DLD1 (cell line): ENCODE measurements around the gene MGMT.

Experiments
- in situ Hi-C: cut with HindIII; loops from 2 replicates; pipeline ENCODE4 v1.10.0; 2017; ENCODE audit warnings: low sequenced_read_pairs

MGMT gene

DNA sequence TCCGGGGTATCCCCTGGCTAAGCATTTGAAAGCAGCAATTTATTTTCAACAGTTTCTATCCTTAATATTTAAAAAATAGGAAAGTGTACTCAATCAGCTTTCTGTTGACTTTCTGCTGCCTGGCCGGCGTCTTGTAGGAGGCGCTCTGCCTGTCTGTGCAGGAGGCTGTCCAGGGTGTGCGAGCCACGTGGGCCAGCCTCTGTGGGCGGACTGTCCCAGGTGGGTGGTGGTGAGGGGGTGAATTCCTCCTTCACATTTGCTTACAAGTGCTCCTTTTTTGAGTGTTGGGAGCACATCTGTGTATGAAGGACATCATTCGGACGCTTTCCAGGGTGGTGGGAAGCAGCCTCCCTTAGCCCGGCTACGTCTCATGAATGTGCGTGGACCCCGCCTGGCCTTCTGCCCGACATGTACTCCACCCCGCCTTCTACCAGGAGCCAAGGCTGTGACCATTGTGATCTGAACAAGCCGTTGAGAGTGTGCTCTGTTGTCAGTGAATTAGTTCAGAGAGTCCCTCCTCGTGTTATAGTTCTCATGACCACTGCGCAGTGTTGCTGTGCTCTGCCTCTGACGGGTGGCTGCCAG is 114.9 kb downstream of the MGMT start:
- in situ Hi-C loops, result no loop called here

DNA sequence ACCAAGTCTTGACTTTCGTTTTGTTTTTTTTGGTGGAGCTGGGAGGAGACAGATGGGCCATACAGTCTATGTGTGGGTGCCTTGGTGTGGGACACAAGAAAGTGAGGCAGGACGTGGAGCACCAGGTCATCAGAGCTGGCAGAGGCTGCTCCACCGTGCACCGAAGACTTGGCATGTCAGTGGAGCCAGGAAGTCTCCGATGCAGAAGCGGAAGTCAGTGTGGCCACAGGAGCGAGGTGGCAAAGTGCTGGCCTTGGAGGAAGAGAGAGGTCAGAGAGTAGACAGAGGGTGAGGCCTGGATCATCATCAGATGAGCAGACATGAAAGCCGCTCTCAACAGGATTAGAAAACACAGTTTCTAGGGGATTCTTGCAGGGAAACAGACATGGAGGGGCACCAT is 116.8 kb downstream of the MGMT start:
- in situ Hi-C loops, result no loop called here

DNA sequence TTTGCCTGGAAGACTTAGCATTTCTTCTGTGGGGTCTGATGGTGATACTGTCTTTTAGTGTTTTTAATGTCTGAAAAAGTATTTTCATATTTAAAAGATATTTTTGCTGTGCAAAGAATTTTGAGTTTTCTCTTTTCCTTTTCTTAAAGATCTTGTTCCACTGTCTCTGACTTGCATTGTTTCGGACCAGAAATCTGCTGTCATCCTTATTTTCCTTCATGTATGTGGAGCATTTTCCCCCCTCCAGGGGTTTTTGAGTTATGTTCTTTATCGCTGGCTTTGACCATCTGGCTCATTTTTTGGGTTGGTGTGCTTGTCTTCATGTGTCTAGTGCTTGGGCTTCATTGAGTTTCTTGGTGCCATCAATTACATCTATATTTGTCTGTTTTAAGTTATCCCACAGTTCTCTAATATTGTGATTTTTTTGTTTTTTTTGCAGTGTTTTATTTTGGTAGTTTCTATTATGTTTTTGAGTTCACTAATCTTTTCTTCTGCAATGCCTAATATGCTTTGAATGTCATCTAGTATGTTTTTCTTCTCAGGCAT is 119.9 kb downstream of the MGMT start:
- in situ Hi-C loops, result no loop called here

DNA sequence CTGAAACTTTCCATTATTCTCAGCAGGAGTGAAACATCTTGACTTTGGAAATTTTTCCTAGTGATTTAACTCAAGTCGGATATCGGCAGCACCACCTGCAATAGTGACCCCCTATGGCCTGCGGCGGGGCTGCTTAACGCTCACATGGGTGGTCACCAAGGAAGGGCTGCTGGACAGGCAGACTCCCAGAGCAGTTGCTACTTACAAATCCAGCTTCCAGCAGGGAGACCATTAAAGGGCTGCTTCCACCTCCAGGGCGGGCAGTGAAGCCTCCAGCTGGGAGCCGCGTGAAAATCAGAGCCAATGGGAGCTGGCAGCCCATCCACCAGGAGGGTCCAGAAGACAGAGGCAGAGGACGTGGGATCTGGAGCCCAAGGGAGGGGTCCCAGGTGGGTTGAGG is 122.5 kb downstream of the MGMT start:
- in situ Hi-C loops, result no loop called here

DNA sequence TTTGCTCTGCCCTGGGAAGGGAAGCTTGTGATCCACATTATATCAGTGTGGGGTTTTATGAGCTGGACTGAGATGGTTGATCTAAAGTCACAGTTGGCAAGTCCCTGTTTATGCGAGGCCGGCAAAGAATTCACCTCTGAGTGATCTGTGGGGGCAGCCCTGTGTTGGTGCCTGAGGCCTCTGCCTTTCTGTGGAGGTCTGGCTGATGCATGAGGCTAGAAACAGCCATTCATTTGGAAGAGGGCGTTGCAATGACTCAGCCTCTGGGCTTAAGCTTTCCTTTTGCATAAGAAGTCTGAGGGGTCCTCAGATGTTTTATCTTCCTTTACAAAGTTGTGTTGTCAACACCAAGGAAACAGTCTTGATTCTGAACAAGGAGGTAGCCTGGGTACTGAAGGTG is 126.9 kb downstream of the MGMT start:
- in situ Hi-C loops, result no loop called here

DNA sequence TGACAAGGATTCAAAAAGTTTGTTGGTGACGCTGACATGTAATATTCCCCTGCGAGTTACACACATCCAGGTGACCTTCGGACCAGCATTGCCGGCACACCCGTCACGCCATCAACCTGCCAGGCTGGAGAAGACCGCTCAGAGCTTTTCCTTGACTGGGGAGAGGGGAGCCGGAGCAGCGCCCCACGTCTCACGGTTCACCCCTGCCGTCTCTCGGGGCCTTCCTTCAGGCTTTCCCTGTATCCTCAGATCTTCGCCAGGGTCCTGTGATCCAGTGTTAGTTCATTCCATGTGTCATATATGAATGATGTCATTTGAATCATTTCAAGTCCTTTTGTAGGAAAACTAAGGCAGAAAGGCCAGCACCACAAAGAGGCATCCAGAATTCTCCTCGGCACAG is 127.8 kb downstream of the MGMT start:
- in situ Hi-C loops, result no loop called here

DNA sequence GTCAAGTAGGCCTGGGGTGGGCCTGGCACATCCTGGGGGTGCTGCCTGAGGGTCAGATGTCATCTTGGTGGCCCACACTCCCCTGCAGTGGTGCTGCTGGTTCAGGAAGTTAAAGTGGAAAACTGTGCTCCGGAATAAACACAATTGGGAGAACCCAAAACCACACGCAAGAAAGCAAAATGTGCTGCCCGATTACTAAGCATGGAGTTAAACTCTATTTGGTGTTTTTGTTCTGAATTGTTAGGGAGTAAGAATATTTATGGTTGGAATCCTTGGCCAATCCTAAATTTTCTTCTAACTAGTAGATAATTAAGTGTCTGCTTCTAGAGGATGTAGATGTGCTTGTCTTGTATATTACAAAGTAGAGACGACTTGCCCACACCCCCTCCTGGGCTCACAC is 131.4 kb downstream of the MGMT start:
- in situ Hi-C loops, result no loop called here

DNA sequence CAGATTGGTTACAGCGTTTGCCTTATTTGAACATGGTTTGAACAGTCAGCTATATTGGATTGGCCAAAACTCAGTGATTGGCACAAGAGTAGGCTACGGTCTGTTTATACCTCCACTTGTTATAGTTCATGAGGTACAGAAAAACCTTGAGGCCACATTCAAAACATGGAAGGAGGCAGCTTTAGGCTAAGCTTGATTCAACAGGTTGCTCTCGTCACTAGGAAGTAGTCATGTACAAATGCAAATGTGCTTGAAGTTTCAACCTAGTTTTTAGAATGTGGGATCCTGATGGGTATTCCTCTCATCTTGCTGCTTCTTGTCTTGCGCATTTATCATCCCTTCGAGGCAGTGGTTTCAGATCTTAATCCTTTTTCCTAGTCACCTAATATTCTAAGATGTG is 132.1 kb downstream of the MGMT start:
- in situ Hi-C loops, result no loop called here

DNA sequence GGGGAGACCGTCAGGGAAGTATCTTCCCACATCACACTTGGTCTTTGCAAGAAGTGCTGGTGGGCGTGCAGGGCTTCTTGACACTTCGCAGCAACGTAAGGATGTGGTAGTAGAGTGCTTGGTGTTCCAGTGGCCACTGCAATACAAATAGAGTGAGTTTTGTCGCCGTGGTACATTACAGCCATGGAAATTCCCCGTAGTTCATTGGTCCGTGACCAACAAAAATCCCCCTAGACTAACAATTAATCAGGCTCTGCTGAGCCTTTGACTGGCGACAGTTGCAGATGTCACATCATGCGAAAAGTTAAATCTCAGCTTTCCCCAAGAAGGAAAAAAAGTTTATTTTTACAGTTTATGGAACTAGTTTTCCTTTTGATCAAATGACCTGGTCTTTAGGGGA is 134.7 kb downstream of the MGMT start:
- in situ Hi-C loops, result no loop called here

DNA sequence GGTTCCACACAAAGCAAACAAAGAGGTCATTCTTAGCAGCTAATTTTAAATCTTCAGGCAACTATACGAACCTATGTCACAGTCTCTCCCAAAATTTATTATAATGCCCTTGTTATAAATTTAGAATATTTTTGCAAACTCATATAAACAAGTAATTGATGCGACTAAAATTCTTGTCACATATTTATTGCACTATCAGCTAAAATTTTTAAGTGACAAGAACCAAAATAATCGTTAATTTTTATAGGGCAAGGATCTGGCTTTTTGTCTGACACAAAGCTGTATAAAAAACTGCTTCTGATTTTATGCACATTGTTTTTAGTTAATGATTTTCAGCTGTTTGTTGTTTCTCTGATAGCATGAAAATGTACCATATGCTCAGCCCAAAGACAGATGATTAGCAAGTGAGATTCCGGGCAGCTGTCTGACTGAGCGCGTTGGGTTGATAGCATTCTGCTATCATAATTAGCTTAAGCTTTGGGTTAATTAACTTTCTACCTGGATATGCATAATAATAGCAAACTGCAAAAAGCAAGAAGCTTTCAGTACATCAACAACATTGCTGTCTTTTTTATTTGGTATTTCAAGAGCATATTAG is 136.0 kb downstream of the MGMT start:
- in situ Hi-C loops, result no loop called here

DNA sequence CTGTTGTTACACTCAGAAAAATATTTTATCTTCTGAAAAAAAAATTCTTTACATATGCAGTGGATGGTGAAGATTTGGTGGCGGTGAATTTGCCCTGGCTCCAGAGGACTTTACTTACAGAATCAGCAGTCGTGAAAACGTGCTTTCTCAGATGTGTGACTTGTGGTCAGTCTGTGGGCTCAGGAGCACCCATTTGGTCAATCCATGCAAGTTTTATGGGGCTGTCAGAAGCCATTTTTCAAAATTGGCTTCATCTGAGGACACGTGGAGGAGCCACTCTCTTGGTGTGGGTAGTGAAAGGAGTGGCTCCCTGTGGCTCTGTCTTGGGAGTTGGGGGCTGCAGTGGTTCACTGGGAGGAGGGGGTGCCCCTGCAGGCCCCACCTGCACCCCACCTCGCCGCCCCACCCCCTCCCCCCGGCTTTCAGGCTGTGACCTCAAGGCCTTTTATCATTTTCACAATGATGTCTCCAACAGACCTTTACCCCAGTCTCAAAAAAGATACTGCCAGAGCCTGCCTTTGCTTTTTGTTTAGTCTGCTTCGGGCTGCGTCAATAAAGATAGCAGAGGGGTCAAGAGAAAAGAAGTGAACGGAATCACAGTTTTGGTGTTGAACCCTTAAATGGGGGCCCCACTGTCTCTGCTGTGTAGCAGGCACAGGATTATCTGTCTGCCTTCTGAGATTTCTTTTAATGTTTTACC is 137.4 kb downstream of the MGMT start:
- in situ Hi-C loops, result no loop called here

DNA sequence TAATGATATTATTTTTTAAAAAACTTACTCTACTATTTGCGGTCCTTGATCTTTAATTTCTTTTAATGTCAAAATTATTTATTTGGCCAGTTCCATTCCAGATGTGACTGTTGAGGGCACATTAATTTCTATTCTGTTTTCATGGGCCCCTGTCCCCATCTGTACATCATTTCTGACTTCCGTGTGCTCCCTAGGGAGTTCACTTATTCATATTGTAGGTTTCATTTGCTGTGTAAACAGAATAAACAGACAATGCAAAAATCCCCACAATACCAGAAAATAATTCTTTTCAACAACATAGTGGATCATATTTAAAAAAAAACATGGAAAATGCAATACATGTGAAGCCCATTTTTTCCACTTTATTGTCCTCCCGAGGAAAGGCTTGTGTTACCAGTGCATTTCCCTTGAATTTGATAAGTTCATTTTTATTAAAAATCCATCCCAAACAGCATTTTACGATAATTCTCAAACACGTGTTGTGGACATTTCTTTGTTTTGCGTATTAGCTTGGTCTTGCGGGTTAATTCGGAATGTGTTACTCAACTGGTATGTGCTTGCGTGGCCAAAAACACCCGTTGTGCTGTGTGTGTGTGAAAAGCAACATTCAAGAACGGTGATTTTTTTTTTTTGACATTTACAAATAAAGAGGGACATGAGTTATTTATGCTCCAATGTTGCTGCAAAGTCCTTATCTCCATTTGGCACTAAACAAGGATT is 138.4 kb downstream of the MGMT start:
- in situ Hi-C loops, result no loop called here

DNA sequence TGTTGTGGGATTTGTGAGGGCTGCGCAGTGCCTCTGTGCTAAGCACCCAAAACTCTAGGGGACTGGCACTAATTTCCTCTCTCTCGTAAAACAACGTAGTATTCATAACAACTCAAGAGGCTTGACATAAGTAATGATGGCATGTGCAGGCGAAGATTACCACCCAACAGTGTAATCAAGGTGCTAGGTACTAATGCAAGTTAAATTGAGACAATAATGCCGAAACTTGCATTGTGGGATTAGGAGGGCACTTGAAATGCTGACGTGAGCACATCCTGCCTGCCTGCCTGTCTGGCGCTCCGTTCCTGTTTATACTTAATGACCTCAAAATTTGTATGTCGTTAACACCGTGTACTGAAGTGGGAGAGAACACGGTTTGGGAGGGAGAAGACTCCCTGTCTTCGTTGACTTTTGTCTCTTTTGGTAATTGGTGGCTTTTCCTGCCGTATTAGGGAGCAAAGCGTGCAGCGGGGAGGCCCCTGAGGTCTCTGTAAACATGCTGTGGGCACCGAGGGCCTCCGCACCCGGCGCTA is 139.0 kb downstream of the MGMT start:
- in situ Hi-C loops, result no loop called here

DNA sequence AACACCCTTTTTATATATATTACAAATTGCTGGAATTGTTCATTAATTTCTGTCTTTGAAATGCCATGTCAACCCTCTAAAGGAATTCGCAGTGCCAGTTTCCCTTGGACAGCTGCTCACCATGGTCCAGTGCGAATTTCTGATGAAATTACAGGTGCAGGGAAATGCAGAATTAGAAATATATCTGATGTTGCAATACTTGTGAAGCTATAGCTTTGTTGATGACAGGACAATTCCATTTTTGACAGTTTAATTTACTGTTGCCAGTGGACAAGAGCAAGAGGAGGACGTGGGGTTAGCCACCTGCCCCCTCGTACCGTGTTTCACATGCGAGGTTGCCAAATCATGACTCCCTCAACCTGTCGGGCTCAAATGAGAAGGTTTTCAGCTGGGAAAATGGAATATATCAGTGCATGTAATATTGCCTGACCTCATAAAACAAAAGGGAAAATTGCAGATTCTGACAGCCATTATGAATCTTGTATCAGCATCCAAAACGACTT is 140.6 kb downstream of the MGMT start:
- in situ Hi-C loops, result no loop called here

DNA sequence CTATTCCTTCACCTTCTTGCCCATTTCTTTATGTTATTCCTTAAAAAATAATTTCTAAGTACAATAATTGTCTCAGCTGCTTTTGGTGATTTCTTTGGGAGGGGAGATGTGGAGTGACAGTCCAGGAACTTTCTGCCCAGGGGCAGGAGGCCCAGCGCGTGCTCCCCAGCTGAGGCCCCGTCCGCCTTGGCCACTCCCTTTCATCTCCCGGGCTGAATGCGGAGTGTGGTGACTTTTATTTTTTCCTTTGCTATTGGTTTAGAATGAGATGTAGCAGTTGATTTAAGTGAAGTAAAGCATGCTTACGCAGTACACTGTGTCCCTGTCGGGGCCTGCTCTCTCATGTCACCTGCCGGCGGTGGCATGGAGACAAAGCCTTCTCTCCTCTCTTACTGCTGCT is 141.6 kb downstream of the MGMT start:
- in situ Hi-C loops, result no loop called here

DNA sequence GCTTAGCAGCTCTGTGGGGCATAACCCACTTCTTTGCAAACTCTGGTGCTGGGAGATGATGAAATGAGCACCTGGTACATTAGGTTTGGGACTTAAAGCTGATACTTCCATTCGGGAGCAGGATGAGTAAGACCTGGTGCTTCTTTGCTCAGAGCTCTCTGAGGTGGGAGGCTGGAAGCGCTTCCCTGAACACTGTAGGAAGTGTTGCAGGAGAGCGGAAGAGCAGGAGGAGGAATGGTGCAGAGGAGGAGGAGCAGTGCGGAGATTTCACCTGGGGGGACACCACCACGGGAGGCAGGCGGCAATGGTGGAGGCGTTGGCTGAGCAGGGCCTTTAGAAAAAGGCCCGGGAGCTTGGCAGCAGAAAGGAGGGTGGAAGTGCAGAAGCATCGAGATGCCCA is 142.5 kb downstream of the MGMT start:
- in situ Hi-C loops, result no loop called here

DNA sequence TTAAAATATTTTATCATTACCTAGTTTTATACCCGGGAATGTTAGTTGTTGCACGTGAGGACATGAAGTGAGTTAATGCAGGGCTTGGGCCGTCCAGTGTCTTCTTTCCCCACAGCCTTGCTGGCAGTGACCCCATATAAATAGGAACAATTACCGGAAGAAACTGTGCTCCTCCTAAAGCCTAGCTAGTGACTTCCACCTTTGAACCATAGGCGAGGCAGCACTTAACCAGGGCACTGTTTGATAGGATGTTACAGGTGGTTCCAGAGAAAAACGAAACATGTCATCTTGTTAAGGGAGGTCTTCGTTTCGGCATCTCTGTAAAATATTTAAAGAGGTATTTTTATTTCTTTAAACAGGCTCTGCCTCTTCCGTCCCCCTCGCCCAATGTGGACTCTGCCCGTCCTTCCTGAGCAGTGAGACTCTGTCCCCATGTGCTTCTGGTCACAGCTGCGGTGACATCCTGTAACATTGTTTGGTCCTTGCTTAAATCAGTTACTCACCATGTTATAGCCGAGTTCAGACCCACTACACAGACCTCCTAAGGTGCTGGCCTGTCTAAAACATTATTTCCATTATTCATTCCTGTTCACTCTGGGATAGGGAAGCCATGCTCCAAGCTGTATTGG is 145.6 kb downstream of the MGMT start:
- in situ Hi-C loops, result no loop called here

DNA sequence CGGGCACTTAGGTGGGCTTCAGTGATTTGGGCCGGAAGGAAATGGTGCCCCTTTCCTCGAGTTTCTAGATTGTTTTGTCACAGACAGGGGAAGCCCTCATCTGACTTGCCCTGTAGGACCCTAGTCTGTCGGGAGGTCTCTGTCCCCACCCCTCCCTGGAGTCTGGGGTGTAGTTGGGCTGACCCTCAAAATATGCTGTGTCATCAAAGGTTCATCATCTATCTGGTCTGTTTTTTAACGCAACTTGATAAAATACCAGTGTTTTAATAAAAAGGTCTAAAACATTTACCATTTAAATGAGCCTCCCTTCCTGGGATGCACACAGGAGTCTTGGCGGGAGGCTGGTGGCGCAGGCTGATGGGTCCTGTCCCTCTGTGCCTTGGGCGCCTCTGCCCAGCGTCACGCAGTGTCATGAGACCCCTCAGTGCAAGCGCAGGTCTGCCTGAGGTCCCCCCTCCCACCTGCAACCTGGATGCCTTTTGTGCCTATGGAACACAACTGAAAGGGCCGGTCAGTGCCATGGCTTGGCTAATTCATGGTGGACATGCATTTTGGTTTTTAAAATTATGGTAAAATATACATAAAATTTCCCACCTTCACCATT is 146.4 kb downstream of the MGMT start:
- in situ Hi-C loops, result no loop called here

DNA sequence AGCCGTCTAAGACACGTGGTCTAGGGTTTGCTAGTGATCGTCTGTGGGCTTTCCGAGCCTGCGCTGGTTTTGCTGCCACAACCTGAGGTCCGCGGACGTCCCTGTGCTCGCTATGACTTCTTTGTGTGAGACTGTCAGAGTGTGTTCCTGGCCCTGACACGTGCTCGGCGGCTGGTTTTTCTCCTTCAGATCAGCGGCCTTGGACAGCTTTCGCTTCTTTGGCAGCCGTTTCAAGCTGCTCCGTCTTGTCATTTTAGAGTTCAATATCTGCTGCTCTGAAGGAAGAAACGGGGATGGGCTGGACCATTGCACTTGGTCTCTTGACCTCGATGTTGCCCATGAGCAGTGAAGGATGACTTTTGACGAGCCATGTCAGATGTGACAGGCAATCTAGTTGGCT is 147.3 kb downstream of the MGMT start:
- in situ Hi-C loops, result no loop called here

DNA sequence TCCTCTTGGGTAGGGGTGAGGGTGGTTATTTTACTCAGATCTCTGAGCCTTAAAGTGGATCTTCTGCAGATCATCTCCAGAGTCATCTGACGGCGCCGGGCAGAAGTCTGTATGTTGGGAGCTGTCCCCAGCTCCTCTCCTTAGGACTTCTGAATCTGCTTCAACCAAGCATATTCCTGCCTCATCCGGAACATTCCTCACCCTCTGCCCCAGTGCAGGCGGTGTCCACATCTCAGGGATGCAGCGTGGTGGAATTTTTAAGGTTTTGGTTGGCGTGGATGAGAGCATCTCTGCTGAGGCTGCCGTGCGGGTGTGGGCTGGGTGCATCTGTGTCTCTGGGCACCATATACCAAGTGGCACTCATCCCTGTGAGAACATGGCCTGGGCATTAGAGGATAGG is 148.3 kb downstream of the MGMT start:
- in situ Hi-C loops, result no loop called here
